Stimulated activated CD4-positive, alpha-beta T cell treated with anti-CD3 and anti-CD28 coated beads, Interleukin-4, amount 100 ng/mL, for 48 hours (primary cell): ENCODE data around the gene LAMC3.
"Not testable (repeated sequence)": the region's sequence is repeated elsewhere in the genome, so short reads cannot be mapped to it uniquely, and the experiment has no call there.

Experiments used
- DNase-seq, 2 donors: peaks; one replicate each; pipeline ENCODE4 v3.0.0-alpha.2; 2020; ENCODE audit warnings: low read depth in 2 of 2

Gene LAMC3

DNA sequence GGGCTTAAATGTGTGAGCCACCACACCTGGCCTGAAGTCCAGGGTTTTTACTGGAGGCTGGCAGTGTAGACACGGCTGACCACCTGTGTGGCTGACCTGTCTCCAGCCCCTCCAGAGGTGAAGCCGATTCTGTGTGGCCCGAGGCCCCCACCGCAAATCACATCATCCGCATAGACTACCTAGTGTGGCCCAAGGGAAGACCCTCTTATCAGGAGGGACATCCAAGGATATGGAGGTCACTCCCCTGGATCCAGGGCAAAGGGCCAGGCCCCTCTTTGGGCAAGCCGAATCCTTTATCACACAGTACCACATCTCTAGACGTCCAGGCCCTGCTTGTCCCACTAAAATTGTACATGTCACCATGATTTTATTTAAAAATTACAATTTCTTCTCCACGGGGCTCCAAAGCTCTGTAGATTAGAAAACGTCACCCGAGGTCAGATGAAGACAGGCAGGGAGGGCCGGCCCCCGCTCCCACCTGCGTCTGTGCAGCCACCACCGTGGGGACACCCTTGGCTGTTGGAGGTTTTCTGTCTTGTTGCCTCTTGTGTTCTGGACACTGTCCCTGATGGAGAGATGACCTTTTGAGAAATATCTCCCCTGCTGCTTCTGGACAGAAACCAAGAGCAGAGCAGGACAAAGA is 20.1 kb downstream of the LAMC3 start:
- DNase-seq, result no peak

- DNase-seq, result no peak
Observed at GRCh38 chr9:131029574-131029952, 20.6 kb downstream of the LAMC3 start.

- DNase-seq, result no peak
Observed at GRCh38 chr9:131030239-131031004, 21.4 kb downstream of the LAMC3 start.

DNA sequence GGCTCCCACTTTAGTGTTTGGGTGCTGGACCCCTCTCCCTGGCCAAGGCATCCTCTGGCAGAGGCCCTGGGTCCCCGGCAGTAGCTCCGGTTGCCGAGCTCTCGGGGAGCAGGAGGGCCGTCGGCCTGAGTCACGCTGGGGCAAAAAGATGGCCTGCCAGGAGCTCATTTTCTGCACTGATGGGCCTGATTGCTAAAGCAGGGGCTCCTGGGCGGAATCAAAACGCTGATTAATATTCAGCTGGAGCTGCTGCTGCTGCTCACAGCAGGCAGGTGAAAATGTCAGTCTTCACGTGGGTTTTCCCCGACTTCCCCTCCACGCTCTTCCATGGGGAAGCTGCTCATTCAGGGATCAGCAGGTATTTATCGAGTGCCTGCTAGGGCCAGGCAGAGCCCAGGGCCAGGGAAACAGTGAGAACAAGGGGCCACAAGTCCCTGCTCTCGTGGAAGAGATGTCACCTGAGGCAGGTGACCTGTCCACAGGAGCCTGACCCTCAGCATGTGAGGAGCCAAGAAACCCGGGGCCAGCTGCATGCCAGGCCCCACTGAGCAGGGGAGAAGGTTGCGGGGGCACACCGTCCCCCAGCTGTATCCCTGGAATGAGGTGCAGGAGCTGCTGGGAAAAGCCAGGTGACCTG is 22.1 kb downstream of the LAMC3 start:
- no peak for DNase-seq

GRCh38 chr9:131031642-131032005 is 22.6 kb downstream of the LAMC3 start:
- DNase-seq, result no peak

DNA sequence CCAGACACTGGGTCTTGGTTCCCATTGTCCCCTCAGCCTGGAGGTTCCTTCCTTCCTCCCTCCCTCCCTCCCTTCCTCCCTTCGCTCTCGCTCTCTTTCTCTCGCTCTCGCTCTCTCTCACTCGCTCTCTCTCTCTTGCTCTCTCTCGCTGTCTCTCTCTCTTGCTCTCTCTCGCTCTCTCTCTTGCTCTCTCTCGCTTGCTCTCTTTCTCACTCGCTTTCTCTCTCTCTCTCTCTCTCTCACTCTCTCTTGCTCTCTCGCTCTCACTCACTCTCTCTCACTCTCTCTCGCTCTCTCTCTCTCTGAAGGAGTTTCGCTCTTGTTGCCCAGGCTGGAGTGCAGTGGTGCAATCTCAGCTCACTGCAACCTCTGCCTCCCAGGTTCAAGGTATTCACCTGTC is 23.4 kb downstream of the LAMC3 start:
- DNase-seq, result no peak

- no peak for DNase-seq
Observed at GRCh38 chr9:131033269-131034224, 24.6 kb downstream of the LAMC3 start.

DNA sequence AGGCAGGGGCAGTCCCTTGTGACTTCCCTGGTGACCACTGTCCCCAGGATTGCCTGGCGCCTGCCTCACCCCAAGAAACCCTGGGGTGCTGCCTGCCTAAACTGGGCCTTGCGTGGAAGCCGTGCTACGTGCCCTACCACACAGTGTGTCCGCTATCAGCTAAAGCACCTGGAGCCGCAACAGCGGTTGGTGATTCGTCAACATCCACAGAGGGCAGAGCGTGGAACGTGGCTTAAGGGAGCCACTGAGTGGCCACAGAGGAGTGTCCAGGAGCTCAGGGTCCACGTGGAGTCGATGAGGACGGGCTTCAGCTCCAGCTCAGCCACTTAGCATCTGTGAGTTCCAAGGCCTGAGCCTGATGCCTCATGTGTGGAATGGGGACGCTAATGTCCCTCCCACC is 25.3 kb downstream of the LAMC3 start:
- no peak for DNase-seq

DNA sequence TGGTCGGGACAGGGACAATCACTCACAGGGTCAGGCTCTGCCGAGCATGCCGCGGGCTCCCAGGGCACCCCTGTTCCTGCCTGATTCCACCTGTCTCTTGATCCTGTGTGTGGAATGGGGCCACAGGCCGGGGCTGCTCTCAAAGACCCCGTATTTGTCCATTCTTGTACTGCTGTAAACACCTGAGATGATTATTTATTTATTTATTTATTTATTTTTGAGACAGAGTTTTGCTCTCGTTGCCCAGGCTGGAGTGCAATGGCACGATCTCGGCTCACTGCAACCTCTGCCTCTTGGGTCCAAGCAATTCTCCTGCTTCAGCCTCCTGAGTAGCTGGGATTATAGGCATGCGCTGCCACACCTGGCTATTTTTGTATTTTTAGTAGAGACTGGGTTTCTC is 25.8 kb downstream of the LAMC3 start:
- DNase-seq, result not testable (repeated sequence)

DNA sequence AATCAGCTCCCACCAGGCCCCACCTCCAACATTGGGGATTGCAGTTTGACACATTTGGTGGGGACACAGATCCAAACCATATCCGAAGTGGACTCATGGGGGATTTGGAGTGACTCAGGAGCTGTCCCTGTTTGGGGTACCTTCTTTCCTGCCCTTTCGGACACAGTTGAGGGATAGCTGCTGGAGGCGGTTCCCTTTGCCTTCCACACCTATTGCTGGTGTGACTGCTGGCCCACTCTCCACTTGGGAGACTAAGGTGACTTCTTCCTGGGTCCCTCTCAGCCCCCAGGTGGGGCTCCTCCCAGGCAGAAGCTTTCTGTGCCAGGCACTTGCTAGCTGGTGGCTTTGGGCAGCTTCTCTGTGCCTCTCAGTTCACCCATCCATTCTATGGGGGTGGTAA is 26.6 kb downstream of the LAMC3 start:
- no peak for DNase-seq

GRCh38 chr9:131036071-131036470 is 27.1 kb downstream of the LAMC3 start:
- DNase-seq, result no peak

- no peak for DNase-seq
Observed at GRCh38 chr9:131036529-131037334, 27.8 kb downstream of the LAMC3 start.

- no peak for DNase-seq
Observed at GRCh38 chr9:131037335-131038255, 28.6 kb downstream of the LAMC3 start.

- no peak for DNase-seq
Observed at GRCh38 chr9:131038256-131039128, 29.5 kb downstream of the LAMC3 start.

GRCh38 chr9:131039129-131039954 is 30.4 kb downstream of the LAMC3 start:
- DNase-seq, result no peak

GRCh38 chr9:131042666-131043065 is 33.7 kb downstream of the LAMC3 start:
- no peak for DNase-seq

- DNase-seq, result no peak
Observed at GRCh38 chr9:131043087-131043486, 34.1 kb downstream of the LAMC3 start.

DNA sequence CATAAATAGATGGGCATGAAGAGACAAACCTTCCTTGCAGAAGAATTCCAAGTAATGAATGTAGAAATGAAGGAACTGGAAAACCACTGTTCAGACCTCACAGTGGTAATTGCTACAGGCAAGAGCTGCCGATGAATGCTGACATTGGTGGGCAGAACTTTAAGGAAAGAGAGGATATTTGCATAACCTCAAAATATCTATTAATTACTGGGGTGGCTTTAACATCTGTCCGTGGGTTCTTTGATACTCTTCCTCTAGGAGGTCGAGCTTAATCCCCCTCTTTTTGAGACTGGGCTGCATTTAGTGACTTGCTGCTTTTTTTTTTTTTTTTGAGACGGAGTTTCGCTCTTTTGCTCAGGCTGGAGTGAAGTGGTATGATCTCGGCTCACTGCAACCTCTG is 34.7 kb downstream of the LAMC3 start:
- no peak for DNase-seq
